HG03442 (cell line): ENCODE results near the gene DRD4.

Source experiments
- ATAC-seq: cut with Tn5 transposase; IDR thresholded peaks from one replicate; pipeline ENCODE4 v1.9.1; 2021; ENCODE audit warnings: mild to moderate bottlenecking, moderate library complexity; ENCODE audit not compliant: unreplicated experiment

The DRD4 gene

DNA sequence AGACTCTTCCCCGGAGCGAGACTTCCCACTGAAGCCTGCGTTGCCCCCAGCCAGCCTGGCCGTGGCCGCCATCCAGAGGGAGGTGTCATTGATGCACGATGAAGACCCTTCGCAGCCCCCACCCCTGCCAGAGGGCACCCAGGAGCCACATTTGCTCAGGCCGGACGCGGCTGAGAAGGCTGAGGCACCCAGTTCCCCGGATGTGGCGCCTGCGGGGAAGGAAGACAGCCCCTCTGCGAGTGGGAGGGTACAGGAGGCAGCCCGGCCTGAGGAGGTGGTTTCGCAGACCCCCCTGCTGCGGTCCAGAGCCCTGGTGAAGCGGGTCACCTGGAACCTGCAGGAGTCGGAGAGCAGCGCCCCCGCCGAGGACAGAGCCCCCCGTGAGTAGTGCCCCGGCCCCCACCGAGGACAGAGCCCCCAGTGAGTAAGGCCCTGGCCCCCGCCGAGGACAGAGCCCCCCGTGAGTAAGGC lies 27.7 kb upstream of the DRD4 start:
- ATAC-seq, result no peak

DNA sequence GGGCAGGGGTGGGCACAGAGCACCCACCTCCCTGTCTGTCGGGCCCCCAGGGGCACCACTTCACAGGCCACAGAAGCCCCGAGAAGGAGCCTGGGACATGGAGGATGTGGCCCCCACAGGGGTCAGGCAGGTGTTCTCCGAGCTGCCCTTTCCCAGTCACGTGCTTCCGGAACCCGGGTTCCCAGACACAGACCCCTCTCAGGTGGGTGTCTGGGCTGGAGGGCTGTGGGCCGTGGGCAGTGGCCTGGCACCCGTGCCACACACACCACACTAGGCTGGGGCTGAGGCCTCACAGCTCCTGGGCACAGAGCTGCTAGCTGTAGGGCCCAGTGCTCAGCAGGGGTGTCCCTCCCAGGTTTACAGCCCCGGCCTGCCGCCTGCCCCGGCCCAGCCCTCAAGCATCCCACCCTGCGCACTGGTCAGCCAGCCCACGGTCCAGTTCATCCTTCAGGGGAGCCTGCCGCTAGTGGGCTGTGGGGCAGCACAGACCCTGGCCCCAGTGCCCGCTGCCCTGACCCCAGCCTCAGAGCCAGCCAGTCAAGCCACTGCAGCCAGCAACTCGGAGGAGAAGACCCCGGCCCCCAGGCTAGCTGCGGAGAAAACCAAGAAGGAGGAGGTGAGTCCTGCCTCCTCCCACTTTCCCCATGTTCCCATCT lies 26.8 kb upstream of the DRD4 start:
- ATAC-seq, result no peak

DNA sequence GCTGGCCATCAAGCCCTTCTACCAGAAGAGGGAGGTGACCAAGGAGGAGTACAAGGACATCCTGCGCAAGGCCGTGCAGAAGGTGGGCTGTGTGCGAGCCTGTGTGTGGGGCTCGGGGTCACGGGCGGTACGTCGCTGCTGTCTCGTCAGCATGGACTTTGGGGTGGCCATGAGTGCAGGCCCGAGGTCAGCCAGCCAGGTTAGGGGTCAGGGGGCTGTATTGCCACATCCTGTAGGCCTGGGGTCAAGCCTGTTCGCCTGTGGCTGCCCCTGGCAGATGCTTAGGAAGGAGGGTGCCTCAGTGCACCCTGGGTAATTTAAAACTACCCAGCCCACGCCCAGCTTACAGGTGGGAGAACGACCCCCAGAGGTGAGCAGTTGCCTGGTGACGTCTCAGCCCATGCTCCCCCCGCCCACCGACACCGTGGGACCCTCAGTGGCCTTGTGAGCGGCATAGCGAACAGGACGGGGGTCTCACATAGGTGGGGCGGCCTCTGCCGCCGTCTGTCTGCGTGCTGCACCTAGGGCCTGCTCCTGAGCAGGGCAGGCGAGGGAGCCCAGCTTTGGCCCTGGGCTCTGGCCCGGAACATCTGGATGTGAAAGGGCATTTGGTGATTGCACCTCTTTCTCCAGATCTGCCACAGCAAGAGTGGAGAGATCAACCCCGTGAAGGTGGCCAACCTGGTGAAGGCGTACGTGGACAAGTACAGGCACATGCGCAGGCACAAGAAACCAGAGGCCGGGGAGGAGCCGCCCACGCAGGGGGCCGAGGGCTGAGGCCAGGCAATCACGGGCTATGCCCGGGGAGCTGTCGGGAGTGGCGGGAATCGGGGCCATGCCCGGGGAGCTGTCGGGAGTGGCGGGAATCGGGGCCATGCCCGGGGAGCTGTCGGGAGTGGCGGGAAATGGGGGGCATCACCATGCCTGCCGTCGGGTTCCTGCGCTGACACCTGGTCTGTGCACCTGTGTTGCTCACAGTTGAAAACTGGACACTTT lies 25.8 kb upstream of the DRD4 start:
- no peak for ATAC-seq

DNA sequence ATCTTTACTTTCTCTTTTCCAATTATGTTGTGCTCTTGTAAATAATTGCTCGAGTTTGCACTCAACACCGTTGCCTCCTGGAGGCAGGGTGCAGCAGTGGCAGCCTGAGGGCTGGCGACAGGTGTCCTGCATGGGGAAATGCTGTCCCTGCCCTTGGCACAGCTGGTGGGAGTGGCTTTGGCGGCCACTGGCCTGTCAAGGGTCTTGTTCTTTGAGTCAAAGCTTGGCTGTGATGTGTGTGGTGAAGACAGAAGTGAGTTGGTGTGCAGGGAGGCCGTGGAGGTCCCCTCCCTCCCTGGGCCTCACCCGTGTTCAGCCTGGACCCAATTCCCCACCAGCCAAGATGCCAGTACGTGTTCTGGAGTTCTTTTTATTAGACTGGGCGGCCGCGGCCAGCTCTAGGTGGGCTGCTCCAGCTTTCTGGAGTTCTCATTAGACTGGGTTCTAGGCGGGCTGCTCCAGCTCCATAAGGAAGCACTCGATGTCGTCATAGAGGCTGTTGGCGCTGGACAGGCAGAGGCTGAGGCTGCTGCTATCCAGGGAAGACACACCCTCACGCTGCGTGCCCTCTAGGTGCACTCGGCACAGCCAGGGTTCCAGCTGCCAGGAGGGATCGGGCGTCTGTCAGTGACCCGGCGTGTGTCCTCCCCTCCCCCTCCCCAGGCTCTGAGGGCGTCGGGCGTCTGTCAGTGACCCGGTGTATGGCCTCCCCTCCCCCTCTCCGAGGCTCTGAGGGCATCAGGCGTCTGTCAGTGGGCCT lies 24.7 kb upstream of the DRD4 start:
- ATAC-seq, result no peak

DNA sequence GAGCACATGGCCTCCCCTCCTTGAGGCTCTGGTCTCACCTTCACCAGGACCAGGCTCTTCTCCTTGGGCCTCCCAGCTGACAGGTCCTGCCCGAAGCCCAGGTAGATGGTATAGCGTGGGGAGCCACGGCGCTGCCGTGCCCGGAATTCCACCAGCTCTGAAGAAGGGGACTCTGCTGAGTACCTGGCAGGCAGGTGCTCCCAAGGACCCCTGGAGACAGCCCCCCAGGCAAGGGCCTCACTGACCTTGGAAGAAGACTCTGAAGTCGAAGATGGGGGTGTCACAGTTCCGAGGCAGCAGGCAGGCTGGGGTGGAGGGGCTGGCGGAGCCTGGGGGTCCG lies 24.1 kb upstream of the DRD4 start:
- ATAC-seq, result no peak

DNA sequence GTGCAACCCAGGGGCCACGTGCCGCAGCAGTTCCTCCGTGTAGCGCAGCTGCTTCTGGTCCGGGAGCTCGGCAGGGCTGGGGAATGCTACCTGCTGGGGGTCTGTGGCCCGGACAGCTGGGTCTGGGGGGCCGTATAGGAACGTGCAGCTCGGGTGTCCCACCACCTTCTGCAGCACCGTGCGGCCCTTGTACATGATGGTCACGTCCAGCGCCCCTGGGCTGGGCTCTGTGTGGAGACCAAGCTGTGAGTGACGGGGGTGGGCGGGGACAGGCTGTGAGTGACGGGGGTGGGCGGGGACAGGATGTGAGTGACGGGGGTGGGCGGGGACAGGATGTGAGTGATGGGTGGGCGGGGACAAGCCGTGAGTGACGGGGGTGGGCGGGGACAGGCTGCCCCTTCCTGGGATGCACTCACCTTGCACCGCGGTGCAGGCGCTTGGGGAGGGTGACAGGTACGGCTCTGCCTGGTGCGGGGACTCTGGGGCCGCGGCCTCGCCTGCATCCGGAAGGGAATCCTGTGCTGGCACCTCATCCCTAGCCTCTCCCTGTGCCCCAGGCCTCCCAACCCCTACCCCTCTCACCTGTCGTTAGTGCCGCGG lies 23.6 kb upstream of the DRD4 start:
- ATAC-seq, result no peak

DNA sequence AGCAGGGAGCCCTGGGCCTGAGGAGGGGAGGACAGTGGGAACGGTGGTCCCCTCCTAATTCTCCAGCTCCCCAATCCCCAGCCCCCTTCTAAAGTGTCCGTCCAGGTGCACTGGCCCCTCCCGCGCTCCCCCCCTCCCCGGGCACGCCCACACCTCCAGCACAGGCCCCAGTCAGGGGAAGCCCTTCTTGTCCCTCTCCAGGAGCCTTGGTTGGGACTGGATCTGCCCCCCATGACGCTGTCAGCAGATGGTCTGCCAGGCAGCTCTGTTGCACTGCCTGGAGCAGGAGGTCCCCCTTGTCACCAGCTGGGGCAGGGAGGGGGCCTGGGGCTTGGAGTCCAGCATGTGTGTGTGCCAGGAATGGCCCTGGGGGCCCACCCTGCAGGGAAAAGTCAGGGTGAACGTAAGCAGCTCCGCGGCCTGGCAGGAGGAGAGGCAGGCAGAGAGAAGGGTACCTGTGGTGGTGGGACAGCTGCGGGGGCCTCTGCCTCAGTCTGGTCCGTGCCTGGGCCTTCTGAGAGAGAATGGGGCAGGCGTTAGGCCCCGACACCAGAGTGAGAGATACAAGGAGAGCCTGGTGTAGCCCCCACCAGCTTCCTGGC lies 22.9 kb upstream of the DRD4 start:
- no peak for ATAC-seq

DNA sequence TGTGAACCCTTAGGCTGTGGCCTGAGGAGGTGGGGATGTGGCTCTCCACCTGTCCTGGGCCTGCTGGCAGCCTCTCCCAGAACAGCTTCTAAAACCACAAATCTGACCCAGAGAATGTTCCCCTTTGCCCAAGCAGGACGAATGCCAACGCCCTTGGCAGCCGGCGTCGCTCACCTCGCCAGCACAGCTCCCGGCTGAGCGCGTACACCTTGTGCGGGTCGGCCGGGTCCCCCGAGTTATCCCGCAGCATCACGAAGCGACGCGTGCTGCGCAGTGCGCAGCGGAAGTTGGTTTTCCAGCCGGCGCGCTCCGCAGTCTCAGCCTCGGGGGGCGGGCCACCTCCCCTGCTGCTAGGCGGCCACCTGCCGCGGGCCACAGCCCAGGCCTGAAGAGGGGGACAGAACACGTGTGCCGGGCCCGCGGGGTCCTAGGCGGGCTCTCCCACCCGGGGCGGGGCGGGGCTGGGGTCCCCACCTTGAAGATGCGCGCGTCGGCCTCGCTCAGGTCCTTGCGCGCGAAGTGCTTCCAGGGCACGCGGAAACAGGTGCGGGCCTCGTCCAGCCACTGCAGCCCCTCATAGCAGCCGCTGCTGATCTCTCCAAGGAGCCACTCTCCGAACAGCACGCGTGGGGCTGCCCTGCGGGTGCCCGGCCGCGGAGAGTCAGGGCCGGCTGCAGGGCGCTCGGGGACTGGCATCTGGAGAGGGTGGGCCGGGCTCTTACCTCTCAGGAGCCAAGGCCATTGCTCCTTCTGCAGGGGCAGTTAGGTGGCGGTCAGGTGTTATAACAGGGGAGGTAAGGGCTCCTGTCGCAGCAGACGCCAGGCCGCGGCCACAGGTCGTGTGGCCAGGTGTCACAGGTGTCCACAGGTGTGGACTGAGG lies 22.2 kb upstream of the DRD4 start:
- ATAC-seq, result no peak

DNA sequence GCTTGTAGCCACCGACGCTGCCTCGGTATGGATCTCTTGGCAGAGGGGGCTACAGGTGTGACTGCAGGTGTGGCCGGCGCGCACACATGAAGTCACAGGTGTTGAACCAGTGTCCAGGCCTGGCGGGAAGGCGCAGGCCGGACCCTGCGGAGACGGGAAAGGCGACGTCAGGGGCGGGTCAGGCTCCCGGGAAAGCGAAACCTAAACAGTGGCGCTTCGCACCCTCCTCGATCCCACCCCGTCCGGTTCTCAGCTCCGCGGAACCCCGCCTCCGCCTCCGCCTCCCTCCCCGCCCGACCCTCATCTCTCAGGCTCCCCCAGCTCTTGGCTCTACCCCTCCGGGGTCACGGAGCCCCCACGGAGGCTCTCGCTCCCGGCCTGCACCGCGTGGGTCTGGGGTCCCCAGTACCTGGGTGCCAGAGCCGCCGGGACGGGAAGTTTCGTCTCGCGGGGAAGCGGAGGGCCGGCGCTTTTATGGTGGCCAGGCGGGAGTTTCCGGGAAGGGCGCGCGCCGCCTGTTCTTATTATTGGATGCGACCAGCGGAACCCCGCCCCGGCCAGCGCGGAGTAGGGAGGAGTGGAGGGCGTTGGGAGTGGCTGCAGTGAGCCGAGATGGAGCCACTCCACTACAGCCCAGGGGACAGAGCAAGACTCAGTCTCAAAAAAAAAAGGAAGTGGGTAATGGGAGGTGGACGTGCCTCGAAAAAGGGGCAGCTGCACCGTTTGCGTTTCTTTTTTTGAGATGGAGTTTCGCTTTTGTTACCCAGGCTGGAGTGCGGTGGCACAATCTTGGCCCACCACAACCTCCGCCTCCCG lies 21.4 kb upstream of the DRD4 start, which contains the start of gene IRF7:
IRF7 (minus strand) TSS at position 447 of the 816 bp plus-strand sequence. CDS start 586 bp downstream, outside the sequence.
- ATAC-seq, result peak; percentile 75

DNA sequence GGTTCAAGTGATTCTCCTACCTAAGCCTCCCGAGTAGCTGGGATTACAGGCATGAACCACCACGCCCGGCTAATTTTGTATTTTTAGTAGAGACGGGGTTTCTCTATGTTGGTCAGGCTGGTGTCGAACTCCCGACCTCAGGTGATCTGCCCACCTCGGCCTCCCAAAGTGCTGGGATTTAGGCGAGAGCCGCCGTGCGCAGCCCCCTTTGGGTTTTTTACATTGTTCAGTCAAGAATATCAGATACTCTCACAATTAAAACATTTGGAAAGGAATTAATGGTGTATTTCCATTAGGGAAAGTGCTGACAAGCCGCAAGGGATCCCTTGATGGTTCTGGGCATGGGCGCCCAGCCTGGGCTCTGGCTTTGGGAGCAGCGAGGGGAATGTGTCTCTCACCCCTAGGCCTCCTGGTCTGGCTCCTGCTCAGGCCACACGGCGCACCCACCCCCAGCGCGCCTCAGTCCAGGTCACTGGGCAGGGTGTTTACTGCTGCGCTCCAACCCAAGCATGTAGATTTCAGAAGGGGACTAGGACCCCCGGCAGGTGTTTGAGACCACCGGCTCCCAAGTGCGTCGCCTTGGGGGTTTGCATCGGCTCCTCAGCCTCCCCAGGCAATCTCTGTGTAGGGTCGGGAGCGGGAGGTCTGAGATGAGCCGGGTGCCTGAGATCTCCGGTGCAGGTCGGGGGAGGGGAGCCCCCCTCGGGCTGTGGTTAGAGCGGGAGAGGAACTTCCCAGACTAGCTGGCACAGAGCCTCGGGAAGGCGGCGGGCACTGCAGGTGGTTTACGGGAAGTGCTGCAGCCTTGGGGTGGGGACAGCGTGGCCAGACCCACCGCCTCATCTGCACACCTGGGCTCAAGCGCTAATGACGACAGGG lies 20.5 kb upstream of the DRD4 start:
- no peak for ATAC-seq

DNA sequence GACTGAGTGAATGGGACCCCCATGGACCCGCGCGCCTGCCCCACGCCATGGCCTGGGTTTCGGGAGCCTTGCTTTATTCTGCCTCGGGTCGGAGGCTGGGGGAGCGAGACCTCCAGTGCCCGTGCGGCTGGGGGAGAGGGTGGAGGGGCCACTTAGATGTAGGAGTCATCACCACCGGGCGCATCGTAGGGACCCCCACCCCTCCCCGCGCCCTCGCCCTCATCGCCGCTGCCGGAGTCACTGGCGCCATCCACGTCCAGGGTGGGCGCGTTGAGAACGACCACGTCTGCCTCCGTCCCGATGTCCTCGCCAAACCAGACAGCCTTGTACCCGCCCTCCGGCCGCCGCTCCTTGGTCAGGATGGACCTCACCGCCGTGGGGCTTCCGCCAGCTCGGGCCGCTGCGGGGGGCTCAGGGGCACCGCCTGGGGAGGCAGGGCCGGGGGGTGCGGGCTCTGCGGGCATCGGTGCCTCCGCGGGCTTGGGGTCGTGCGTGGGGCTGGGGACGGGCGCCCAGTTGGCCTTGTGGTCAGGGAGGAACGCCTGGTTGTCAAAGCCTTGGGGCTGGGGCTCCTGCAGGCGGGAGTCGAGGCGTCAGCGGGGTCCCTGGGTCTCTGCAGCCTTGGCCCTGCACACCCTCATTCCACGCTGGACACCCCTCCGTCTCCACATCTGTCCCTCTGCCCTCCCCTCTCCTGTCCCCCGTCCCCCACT lies 19.7 kb upstream of the DRD4 start:
- ATAC-seq, result no peak

DNA sequence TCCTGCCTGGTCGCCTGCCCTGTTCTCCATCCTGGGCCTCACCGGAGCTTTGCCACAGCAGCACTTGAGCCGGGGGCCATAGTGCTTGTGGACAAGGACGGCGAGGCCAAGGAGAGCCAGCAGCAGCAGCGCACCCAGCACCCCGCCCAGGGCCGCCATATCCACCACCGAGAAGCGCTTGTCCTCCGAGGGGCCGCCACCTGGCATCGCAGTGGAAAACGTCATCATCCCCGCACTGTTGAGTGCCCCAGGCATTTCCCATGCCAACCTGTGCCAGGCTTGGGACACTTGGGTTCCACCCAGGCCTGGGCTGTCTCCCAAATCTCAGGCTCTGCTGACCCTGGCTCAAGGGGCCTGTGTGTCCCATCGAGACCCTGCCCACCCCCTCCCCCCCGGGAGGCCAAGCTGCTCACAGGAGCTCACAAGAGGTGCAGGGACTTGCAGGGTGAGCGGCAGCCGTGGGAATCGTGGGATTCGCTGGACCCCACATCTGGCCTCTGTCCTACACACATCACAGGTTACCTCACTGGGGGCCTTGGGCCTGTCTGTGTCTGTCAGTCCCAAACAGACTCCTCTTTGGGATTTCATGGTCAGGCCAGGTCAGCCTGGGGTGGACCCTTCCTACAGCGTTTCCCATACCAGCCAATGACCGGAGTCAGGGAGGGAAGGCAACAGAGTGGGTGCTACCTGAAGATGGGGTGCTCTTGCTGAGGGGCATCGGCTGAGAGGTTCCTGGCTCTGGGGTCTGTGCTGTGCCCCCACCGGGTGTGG lies 19.0 kb upstream of the DRD4 start:
- ATAC-seq, result no peak

DNA sequence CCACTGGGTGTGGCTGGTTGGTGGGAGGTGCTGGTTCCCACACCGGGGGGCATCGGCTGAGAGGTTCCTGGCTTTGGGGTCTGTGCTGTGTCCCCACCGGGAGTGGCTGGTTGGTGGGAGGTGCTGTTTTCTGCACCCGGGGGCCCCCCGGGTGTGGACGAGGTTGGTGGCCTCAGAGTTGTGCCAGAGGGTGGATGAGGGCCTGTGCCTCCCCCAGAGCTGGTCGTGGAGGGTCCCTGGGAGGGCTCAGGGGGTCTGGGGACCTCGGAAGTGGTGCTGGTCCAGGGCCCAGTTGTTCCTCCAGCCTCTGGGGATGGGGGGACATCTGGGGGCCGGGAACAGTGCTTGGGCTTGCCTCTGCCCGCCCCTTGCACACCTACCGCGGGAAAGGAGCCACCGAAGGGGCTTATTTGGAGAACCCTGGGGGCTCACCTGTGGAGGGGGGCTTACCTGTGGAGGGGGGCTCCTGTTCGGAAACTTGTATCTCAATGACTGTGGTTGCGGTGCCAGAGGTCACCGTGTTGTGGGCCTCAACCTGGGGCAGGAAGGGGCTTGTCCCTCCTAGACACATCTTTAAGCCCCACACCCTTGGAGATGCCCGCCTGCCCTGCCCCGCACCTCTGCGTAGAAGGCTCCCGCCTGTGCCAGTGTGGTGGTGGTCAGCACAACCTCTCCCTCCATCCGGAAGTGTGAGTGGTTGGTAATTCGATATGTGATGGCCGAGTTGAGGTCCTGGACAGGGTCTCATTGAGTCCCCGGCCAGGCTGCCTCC lies 18.0 kb upstream of the DRD4 start:
- no peak for ATAC-seq

DNA sequence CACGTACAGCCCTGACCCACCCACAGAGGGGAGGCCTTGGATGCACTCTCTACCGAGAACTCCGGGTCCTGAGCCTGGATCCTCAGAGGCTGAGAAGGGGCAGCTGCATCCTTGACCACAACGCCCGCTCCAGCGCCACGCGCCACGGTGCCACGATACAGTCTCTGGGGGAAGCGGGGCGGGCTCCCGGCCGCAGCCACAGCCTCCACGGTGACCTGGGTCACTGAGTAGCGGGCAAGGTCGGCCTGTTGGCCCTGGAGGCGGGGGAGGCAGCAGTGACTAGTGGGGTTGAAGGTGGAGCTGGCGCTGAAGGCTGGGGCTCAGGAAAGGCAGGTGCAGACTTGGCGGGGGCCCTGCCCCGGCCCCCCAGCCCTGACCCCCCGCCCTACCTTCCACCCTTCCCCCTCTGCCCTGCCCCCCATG lies 17.4 kb upstream of the DRD4 start:
- ATAC-seq, result no peak

DNA sequence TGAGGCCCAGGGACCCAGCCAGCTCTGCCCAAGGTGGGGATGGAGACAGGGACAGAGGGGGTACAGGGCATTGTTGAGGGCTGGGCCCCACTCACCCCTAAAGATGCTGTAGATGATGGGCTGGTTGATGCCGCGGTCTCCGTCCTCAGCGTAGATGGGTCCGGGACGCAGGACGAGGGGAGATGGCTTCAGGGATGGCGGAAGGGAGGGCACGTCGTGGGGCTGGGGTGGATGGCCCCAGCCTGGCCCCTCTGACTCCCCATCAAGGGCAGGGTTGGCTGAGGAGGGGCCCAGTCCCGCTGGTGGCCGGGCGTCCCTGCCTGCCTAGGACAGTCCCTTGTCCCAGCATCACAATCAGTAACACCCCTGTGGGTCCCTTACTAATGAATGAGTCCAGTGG lies 16.9 kb upstream of the DRD4 start:
- ATAC-seq, result no peak
